Lower lobe of right lung (tissue), 2 donors: Measurements from ENCODE around the gene OR52L1. TPM values are rescaled to one million over a fixed set of nuclear protein-coding genes. Genes with fewer than 3 reads are reported as not detected.
"Not testable (repeated sequence)": the region's sequence is repeated elsewhere in the genome, so short reads cannot be mapped to it uniquely, and the experiment has no call there.

Experiments
- ATAC-seq, 2 donors: fragments of 200-7000 bp; cut with Tn5 transposase; one replicate each; pipeline ENCODE4 v1.9.1; 2020 to 2022; ENCODE audit warnings: mild to moderate bottlenecking in 2 of 2, moderate library complexity in 2 of 2
- DNase-seq: peaks from one replicate; pipeline ENCODE4 v3.0.0-alpha.2; 2020
- H3K27ac ChIP-seq: fragments of 200-600 bp; one replicate; pipeline ENCODE4 v1.8.0; 2022
- H3K27me3 ChIP-seq: fragments of 200-600 bp; one replicate; pipeline ENCODE4 v1.8.0; 2022; ENCODE audit warnings: low read depth
- H3K36me3 ChIP-seq: fragments of 200-600 bp; one replicate; pipeline ENCODE4 v1.8.0; 2022; ENCODE audit warnings: mild to moderate bottlenecking
- H3K4me1 ChIP-seq: fragments of 200-600 bp; one replicate; pipeline ENCODE4 v1.8.0; 2022
- H3K4me3 ChIP-seq: fragments of 200-600 bp; one replicate; pipeline ENCODE4 v1.8.0; 2022; ENCODE audit warnings: mild to moderate bottlenecking
- H3K9me3 ChIP-seq: fragments of 200-600 bp; one replicate; pipeline ENCODE4 v1.8.0; 2022
- intact Hi-C: fragments of 100-400 bp; cut with DNase I; formaldehyde crosslinking; loops from one replicate; pipeline ENCODE4 v1.11.0; 2022
- total RNA-seq: library from RNA; stranded (reverse); fragmentation: NEBNext Ultra II Directional; extraction: Animal tissue kit (Norgen Biotek cat#: 25700); gene quantifications from one replicate; pipeline ENCODE4 v1.2.1, GENCODE V29; 2021
- TF ChIP-seq, protein P1 (sequence below): fragments of 200-600 bp; IDR thresholded peaks from one replicate; pipeline ENCODE4 v1.8.0; 2022; ENCODE audit warnings: antibody characterized with exemption, mild to moderate bottlenecking
- donor health status: DM: no; HTN: yes; CAD: no; lungs with severe emphysema.

The OR52L1 gene
- total RNA-seq, 1 donor from 2014 or later = not detected

DNA sequence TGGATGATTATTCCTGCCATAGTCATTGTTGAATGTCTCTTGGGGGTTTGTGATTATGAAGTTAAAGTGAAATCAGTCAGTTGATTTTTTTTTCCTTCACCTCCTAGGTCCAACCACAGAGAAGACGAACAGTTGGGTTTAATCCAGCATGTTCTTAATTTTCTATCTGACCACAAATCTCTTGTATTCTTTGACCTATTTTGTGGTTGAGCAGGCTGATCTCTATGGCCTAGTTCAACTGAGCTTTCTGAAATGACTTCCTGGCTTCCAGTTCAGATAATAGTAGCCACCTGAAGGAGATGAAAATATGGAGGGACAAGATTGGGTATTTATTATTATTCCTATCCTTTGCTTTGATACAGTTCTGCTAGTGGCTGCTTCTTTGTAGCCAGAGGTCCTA is 13.3 kb downstream of the OR52L1 start:
- H3K27ac ChIP-seq = no peak overlapping the region
- ATAC-seq (no peak), DNase-seq (no peak)
- H3K36me3 ChIP-seq = no peaks in the 10 kb centered on the region
- H3K9me3 ChIP-seq = no peaks in the 10 kb centered on the region
- no peaks in the 10 kb centered on the region for H3K4me1 ChIP-seq
- intact Hi-C loops = no loop called here
- H3K4me3 ChIP-seq = no peak overlapping the region
- H3K27me3 ChIP-seq = no peaks in the 10 kb centered on the region
- TF ChIP-seq, protein P1, sequence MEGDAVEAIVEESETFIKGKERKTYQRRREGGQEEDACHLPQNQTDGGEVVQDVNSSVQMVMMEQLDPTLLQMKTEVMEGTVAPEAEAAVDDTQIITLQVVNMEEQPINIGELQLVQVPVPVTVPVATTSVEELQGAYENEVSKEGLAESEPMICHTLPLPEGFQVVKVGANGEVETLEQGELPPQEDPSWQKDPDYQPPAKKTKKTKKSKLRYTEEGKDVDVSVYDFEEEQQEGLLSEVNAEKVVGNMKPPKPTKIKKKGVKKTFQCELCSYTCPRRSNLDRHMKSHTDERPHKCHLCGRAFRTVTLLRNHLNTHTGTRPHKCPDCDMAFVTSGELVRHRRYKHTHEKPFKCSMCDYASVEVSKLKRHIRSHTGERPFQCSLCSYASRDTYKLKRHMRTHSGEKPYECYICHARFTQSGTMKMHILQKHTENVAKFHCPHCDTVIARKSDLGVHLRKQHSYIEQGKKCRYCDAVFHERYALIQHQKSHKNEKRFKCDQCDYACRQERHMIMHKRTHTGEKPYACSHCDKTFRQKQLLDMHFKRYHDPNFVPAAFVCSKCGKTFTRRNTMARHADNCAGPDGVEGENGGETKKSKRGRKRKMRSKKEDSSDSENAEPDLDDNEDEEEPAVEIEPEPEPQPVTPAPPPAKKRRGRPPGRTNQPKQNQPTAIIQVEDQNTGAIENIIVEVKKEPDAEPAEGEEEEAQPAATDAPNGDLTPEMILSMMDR = no peak

- intact Hi-C loops = no loop called here
- H3K4me3 ChIP-seq = no peak within 1 kb of the TSS
- H3K4me1 ChIP-seq = no peaks in the 10 kb centered on the region
- H3K9me3 ChIP-seq = peaks cover 5% of the 10 kb centered on the region
- ATAC-seq (no peak), DNase-seq (no peak)
- no peak within 1 kb of the TSS for H3K27ac ChIP-seq
- H3K27me3 ChIP-seq = no peaks in the 10 kb centered on the region
- H3K36me3 ChIP-seq = no peaks in the 10 kb centered on the region
- TF ChIP-seq, protein P1 = no peak
Measured at GRCh38 chr11:5968394-5968793, 18.4 kb downstream of the OR52L1 start, which contains the start of gene OR56A5. Gene OR56A5, minus strand, starts transcription at chr11:5968494. Its CDS starts 0 bp downstream, at chr11:5968494.

DNA sequence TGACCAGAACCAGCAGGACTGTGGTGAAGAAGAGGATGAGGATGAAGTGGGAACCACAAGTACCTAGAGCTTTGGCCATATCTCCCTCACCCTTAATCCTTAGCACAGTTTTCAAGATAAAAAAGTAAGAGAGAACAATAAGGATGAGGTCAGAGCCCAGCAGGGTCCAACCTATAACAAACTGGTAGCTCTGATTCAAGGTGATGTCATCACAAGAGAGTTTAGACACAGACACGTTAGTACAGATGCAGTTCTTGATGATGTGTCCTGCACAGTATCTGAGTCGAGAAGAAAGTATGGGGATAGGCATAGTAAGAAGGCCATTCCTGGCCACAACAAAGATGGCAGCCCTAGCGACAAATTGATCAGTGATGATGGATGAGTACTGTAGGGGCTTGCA is 19.1 kb downstream of the OR52L1 start:
- ATAC-seq (no peak), DNase-seq (no peak)
- Histone ChIP-seq H3K9me3 (peaks cover 5% of the 10 kb centered on the region), H3K36me3 (no peaks in the 10 kb centered on the region), H3K27me3 (no peaks in the 10 kb centered on the region), H3K4me1 (no peaks in the 10 kb centered on the region), H3K27ac (no peak overlapping the region), H3K4me3 (no peak overlapping the region)
- intact Hi-C loops = no loop called here
- TF ChIP-seq, protein P1 = no peak

DNA sequence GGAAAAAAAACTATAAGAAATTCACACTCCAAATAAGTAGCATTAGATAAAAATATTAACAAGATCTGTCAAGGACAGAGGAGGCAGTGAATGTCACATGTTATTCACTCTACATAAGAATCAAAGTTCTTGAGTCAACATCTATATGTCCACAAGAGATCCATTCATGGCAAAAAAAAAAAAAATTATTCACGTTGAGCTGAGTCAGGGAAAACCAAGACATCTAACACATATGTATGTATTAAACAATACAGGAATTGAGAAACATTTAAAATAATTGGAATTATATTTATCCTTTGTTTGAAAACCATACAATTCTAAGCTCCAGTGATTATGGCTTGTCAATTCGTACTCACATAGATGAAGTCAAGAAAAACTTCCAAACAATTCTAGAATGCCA is 19.8 kb downstream of the OR52L1 start:
- intact Hi-C loops = no loop called here
- ATAC-seq (no peak), DNase-seq (no peak)
- Histone ChIP-seq H3K27me3 (no peaks in the 10 kb centered on the region), H3K4me3 (no peak overlapping the region), H3K4me1 (no peaks in the 10 kb centered on the region), H3K27ac (no peak overlapping the region), H3K36me3 (no peaks in the 10 kb centered on the region), H3K9me3 (peaks cover 5% of the 10 kb centered on the region)
- TF ChIP-seq, protein P1 = no peak

DNA sequence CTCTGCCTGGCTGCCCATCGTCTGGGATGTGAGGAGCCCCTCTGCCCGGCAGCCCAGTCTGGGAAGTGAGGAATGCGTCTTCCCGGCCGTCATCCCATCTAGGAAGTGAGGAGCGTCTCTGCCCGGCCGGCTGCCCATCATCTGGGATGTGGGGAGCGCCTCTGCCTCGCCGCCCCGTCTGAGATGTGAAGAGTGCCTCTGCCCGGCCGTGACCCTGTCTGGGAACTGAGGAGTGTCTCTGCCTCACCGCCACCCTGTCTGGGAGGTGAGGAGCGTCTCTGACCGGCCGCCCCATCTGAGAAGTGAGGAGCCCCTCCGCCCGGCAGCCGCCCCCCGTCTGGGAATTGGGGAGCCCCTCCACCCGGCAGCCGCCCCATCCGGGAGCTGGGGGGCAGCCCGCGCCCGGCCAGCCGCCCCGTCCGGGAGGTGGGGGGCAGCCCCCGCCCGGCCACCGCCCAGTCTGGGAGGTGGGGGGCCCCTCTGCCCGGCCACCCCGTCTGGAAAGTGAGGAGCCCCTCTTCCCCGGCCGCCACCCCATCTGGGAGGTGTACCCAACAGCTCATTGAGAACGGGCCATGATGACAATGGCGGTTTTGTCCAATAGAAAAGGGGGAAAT is 26.0 kb downstream of the OR52L1 start:
- H3K9me3 ChIP-seq, H3K36me3 ChIP-seq, ATAC-seq, intact Hi-C loops, H3K4me1 ChIP-seq, H3K27ac ChIP-seq, H3K4me3 ChIP-seq, DNase-seq, H3K27me3 ChIP-seq: not testable (repeated sequence)

DNA sequence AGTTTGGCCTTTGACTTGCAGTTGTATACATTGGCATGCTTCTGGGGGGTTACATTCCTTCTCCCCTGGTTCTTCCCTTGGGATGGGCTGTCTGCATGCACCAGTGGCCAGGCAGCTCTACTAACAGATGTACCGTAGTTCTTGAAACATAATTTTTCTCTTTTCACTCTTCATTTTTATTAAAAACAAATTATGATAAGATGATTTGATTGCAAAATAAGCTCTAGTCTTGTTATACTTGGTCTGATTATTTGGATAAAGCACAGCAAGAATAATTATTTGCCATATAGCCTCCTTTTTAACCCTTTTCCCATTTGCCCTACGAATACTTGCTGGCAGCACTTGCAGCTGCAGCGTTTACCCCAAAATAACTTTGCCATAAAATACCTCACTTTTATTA is 31.2 kb downstream of the OR52L1 start:
- Histone ChIP-seq H3K4me3 (no peak overlapping the region), H3K36me3 (no peaks in the 10 kb centered on the region), H3K4me1 (no peaks in the 10 kb centered on the region), H3K27ac (no peak overlapping the region), H3K9me3 (no peaks in the 10 kb centered on the region), H3K27me3 (no peaks in the 10 kb centered on the region)
- intact Hi-C loops = no loop called here
- TF ChIP-seq, protein P1 = no peak
- DNase-seq = no peak
- no peak for ATAC-seq
